Cortex of kidney (tissue), 1 donor: ENCODE results near the gene FBXL17.

Source experiments
- DNase-seq: peaks from one replicate; lab custom pipeline; 2025; lab: John Stamatoyannopoulos, UW

The FBXL17 gene

GRCh38 chr5:107809201-107810034, 572.5 kb downstream of the FBXL17 start:
- DNase-seq, result no peak
